Measurements from ENCODE around the gene ZAP70. TPM values are rescaled to one million over a fixed set of nuclear protein-coding genes. Genes with fewer than 3 reads are reported as not detected.

ZAP70 gene
- total and polyA plus RNA-seq, 2 donors (not counting 1 experiment from before 2014, with no cell fraction given) = 3.4 to 20.5 TPM

GRCh38 chr2:97739020-97739892, 25.9 kb downstream of the ZAP70 start:
- intact Hi-C loops (cut with micrococcal nuclease) = no loop called here
- no peaks in the 10 kb centered on the region for H3K79me2 ChIP-seq (ENCODE audit: control insufficient read depth, insufficient read depth, low read length)
- no peaks in the 10 kb centered on the region for H4K20me1 ChIP-seq (ENCODE audit: control insufficient read depth, insufficient read depth, low read length, poor library complexity, severe bottlenecking)
- POLR2A ChIA-PET = no interaction called here
- H3K4me1 Mint-ChIP-seq = peaks cover 24% of the 10 kb centered on the region
- H3K4me3 ChIP-seq (ENCODE audit: control extremely low read depth in 1 of 5, extremely low read depth in 1 of 5, insufficient read depth in 1 of 5, low read depth in 2 of 5, low read length in 4 of 5) = no peak overlapping the region
- 94% methylated on average over 19 of the region's 23 CpGs for WGBS (ENCODE audit: insufficient coverage)
- H3K27ac Mint-ChIP-seq = no peak overlapping the region
- H3K27me3 Mint-ChIP-seq = peaks cover 4% of the 10 kb centered on the region
- no peak overlapping the region for H3K4me2 ChIP-seq (replicated peaks; ENCODE audit: low read depth, low read length, poor library complexity, severe bottlenecking)
- TF ChIP-seq, protein P1, sequence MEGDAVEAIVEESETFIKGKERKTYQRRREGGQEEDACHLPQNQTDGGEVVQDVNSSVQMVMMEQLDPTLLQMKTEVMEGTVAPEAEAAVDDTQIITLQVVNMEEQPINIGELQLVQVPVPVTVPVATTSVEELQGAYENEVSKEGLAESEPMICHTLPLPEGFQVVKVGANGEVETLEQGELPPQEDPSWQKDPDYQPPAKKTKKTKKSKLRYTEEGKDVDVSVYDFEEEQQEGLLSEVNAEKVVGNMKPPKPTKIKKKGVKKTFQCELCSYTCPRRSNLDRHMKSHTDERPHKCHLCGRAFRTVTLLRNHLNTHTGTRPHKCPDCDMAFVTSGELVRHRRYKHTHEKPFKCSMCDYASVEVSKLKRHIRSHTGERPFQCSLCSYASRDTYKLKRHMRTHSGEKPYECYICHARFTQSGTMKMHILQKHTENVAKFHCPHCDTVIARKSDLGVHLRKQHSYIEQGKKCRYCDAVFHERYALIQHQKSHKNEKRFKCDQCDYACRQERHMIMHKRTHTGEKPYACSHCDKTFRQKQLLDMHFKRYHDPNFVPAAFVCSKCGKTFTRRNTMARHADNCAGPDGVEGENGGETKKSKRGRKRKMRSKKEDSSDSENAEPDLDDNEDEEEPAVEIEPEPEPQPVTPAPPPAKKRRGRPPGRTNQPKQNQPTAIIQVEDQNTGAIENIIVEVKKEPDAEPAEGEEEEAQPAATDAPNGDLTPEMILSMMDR (IDR thresholded peaks at IDR 0.05) = no peak
- TF ChIP-seq EZH2 (IDR thresholded peaks at IDR 0.05; ENCODE audit: borderline replicate concordance, insufficient read depth, low read depth, low read length, poor library complexity, severe bottlenecking) = no peak
- H3K27me3 ChIP-seq (replicated peaks in 1 of 4; ENCODE audit: control extremely low read depth in 1 of 4, control insufficient read depth in 3 of 4, insufficient read depth in 4 of 4, low read length in 3 of 4) = no peaks in the 10 kb centered on the region
- H3K4me3 Mint-ChIP-seq = no peak overlapping the region
- H3K36me3 ChIP-seq (replicated peaks in 1 of 2; ENCODE audit: control extremely low read depth in 1 of 2, control insufficient read depth in 1 of 2, extremely low read depth in 1 of 2, insufficient read depth in 2 of 2, low read length in 1 of 2) = no peaks in the 10 kb centered on the region
- no peak for DNase-seq
- CTCF ChIA-PET = interaction anchor here (0.9 to 6.3 kb wide), 10 partner anchors 9 to 646 kb away, joined by 4 to 36 read pairs (median 11); no protein-coding TSS in a partner anchor
- H2AFZ ChIP-seq (ENCODE audit: insufficient read depth, low read depth, low read length, poor library complexity, severe bottlenecking) = no peak overlapping the region
- no peak overlapping the region for H3K27ac ChIP-seq (ENCODE audit: low read length in 2 of 2)
- ATAC-seq (ENCODE audit: low read depth) = no peak
- H3K4me1 ChIP-seq (ENCODE audit: control insufficient read depth in 2 of 2, insufficient read depth in 2 of 2, low read length in 2 of 2) = peaks cover 6 to 9% of the 10 kb centered on the region in 2 donors
- H3K9me3 Mint-ChIP-seq (ENCODE audit: insufficient read depth) = no peaks in the 10 kb centered on the region
- no peaks in the 10 kb centered on the region for H3K9me3 ChIP-seq (ENCODE audit: control extremely low read depth in 1 of 3, control insufficient read depth in 2 of 3, insufficient read depth in 1 of 3, low read length in 2 of 3)
- no peak overlapping the region for H3K9ac ChIP-seq (ENCODE audit: low read length)

GRCh38 chr2:97739893-97740245, 26.5 kb downstream of the ZAP70 start:
- H3K27me3 ChIP-seq (replicated peaks in 1 of 4; ENCODE audit: control extremely low read depth in 1 of 4, control insufficient read depth in 3 of 4, insufficient read depth in 4 of 4, low read length in 3 of 4) = no peaks in the 10 kb centered on the region
- H3K27me3 Mint-ChIP-seq = peaks cover 4% of the 10 kb centered on the region
- DNase-seq (no peak), ATAC-seq (ENCODE audit: low read depth) (no peak)
- CTCF ChIA-PET = interaction anchor here (0.9 to 6.3 kb wide), 12 partner anchors 10 to 645 kb away, joined by 3 to 36 read pairs (median 10); no protein-coding TSS in a partner anchor
- no peak overlapping the region for H2AFZ ChIP-seq (ENCODE audit: insufficient read depth, low read depth, low read length, poor library complexity, severe bottlenecking)
- intact Hi-C loops (cut with micrococcal nuclease) = no loop called here
- no peaks in the 10 kb centered on the region for H3K9me3 Mint-ChIP-seq (ENCODE audit: insufficient read depth)
- no peak overlapping the region for H3K27ac ChIP-seq (ENCODE audit: low read length in 2 of 2)
- TF ChIP-seq EZH2 (IDR thresholded peaks at IDR 0.05; ENCODE audit: borderline replicate concordance, insufficient read depth, low read depth, low read length, poor library complexity, severe bottlenecking) = no peak
- TF ChIP-seq, protein P1 (IDR thresholded peaks at IDR 0.05) = no peak
- no peaks in the 10 kb centered on the region for H3K36me3 ChIP-seq (replicated peaks in 1 of 2; ENCODE audit: control extremely low read depth in 1 of 2, control insufficient read depth in 1 of 2, extremely low read depth in 1 of 2, insufficient read depth in 2 of 2, low read length in 1 of 2)
- no peak overlapping the region for H3K27ac Mint-ChIP-seq
- no peak overlapping the region for H3K9ac ChIP-seq (ENCODE audit: low read length)
- no peak overlapping the region for H3K4me3 Mint-ChIP-seq
- WGBS (ENCODE audit: insufficient coverage) = 80% methylated on average over 1 of the region's 5 CpGs
- H3K4me2 ChIP-seq (replicated peaks; ENCODE audit: low read depth, low read length, poor library complexity, severe bottlenecking) = no peak overlapping the region
- H4K20me1 ChIP-seq (ENCODE audit: control insufficient read depth, insufficient read depth, low read length, poor library complexity, severe bottlenecking) = no peaks in the 10 kb centered on the region
- no peaks in the 10 kb centered on the region for H3K79me2 ChIP-seq (ENCODE audit: control insufficient read depth, insufficient read depth, low read length)
- POLR2A ChIA-PET = no interaction called here
- H3K4me1 Mint-ChIP-seq = peaks cover 28% of the 10 kb centered on the region
- H3K9me3 ChIP-seq (ENCODE audit: control extremely low read depth in 1 of 3, control insufficient read depth in 2 of 3, insufficient read depth in 1 of 3, low read length in 2 of 3) = no peaks in the 10 kb centered on the region
- peaks cover 6 to 12% of the 10 kb centered on the region in 2 donors for H3K4me1 ChIP-seq (ENCODE audit: control insufficient read depth in 2 of 2, insufficient read depth in 2 of 2, low read length in 2 of 2)
- no peak overlapping the region for H3K4me3 ChIP-seq (ENCODE audit: control extremely low read depth in 1 of 5, extremely low read depth in 1 of 5, insufficient read depth in 1 of 5, low read depth in 2 of 5, low read length in 4 of 5)
